Thyroid gland (tissue), 4 donors: Measurements from ENCODE around the gene CAMTA1.

Experiments
- POLR2A ChIP-seq, 2 donors: fragments of 450-650 bp; IDR thresholded peaks; one replicate each; pipeline ENCODE4 v1.6.1; 2017; ENCODE audit warnings: antibody characterized with exemption in 2 of 2, mild to moderate bottlenecking in 2 of 2, moderate library complexity in 1 of 2
- TF ChIP-seq, protein P1 (sequence below), 6 experiments: fragments of 200-600 bp in 3 of 6; fragments of 450-650 bp in 3 of 6; sonication (generic) in 3 of 6; IDR thresholded peaks; one replicate each; pipeline ENCODE4 v1.5.1; 2016 to 2019; ENCODE audit warnings: antibody characterized with exemption in 6 of 6, mild to moderate bottlenecking in 2 of 6, inconsistent platforms in 1 of 6, moderate library complexity in 1 of 6

DNA sequence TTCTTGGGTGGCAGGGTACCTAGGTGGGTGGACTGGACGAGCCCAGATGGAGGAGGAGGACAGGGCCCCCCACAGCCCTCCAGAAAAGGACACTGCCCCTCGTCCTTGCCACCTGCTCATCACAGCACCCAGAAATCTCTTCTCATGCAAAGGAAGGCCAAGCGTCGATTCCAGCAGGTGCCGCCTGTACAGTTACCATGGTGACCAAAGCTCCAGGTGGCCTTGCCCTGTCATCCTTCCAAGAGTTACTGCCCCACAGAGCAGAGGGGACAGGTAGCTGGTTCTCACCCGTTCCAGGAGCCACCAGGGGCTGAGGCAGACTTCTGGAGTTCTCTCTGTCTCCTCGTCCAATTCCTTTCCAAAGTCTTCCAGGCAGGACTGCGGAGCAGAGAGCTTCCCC is 865.9 kb downstream of the CAMTA1 start:
- TF ChIP-seq, protein P1, sequence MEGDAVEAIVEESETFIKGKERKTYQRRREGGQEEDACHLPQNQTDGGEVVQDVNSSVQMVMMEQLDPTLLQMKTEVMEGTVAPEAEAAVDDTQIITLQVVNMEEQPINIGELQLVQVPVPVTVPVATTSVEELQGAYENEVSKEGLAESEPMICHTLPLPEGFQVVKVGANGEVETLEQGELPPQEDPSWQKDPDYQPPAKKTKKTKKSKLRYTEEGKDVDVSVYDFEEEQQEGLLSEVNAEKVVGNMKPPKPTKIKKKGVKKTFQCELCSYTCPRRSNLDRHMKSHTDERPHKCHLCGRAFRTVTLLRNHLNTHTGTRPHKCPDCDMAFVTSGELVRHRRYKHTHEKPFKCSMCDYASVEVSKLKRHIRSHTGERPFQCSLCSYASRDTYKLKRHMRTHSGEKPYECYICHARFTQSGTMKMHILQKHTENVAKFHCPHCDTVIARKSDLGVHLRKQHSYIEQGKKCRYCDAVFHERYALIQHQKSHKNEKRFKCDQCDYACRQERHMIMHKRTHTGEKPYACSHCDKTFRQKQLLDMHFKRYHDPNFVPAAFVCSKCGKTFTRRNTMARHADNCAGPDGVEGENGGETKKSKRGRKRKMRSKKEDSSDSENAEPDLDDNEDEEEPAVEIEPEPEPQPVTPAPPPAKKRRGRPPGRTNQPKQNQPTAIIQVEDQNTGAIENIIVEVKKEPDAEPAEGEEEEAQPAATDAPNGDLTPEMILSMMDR (IDR thresholded peaks at IDR 0.05): no peak
- no peak for TF ChIP-seq POLR2A (IDR thresholded peaks at IDR 0.05)
